AG04449 (cell line): Measurements from ENCODE around the gene DCTN3.

ENCODE experiments used
- CTCF ChIA-PET: fragments of 350-600 bp; formaldehyde crosslinking; extraction: SDS; loops from one replicate; lab custom pipeline; 2021; ENCODE audit warnings: antibody characterized with exemption; lab: Yijun Ruan, JAX
- POLR2A ChIA-PET: fragments of 400-600, 350-600 bp; formaldehyde crosslinking; extraction: SDS; loops from one replicate; lab custom pipeline; 2020; ENCODE audit warnings: antibody characterized with exemption, inconsistent platforms; lab: Yijun Ruan, JAX
- DNase-seq: peaks from one replicate; pipeline ENCODE4 v3.0.0-alpha.2; 2010; ENCODE audit warnings: low read depth, low spot score
- H3K4me3 ChIP-seq: 2 replicates; pipeline ENCODE4 v1.5.1; 2011; ENCODE audit warnings: low read depth, mild to moderate bottlenecking, control low read depth, low read length
- CTCF ChIP-seq: IDR thresholded peaks from one replicate; pipeline ENCODE4 v1.5.1; 2011; ENCODE audit warnings: mild to moderate bottlenecking, moderate library complexity, low read length, control low read depth, inconsistent platforms; ENCODE audit not compliant: insufficient read depth; ENCODE audit errors: missing control alignments

DCTN3 gene

DNA sequence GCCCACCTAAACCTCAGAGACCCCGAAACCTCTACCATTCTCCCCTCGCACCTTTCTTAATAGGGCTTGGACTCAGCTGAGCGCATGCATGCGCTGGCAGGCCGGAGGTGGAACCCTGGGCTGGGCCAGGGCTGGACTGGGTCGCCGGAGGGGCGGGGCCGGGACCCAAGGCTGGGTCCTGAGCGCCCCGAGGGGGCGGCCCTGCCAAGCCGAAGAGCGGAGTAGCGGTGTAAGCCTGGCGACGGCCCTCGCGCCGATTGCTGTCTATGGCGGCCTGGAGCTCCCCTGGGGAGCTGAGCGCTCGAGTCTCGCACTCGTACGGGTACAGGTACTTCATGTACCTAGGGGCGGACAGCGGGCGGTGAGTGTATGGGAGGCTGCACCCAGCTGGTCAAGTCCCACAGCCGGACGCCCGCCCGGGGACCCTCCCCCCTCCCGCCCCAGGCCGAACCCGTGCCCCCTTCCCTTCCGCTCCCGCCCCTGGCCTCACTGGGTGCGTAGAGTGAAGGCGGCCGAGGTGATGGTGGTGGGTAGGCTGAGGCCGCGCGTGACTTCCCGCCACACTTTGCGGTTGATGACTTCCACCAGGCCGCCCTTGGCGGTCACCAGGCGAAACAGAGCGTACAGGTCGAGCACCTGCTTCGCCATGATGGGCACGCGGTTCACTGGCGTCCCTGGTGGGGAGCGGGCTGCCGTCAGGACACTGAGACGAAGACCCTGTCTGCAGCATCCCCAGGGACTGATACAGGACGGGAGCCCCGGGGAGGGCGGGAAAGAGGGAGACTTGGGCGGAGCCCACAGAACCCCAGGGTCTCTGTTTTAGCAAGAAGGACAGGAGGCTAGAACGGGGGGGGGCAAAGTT lies 3.3 kb upstream of the DCTN3 start:
- no peak for DNase-seq
- no peak for TF ChIP-seq CTCF
- ChIA-PET POLR2A (no interaction called here), CTCF (interaction anchor here (1.2 to 5.3 kb wide), 3 partner anchors 11 to 79 kb away, joined by 3 to 138 read pairs (median 35); partner anchors contain the start of genes ARID3C, RPP25L and SIGMAR1)
- H3K4me3 ChIP-seq = no peak overlapping the region

GRCh38 chr9:34615132-34615531 lies 5.2 kb downstream of the DCTN3 start:
- CTCF ChIA-PET = interaction anchor here (0.8 to 8.6 kb wide), 7 partner anchors 10 to 169 kb away, joined by 3 to 274 read pairs (median 18); partner anchors contain the start of genes ARID3C and SIGMAR1
- no peak overlapping the region for H3K4me3 ChIP-seq
- POLR2A ChIA-PET = interaction anchor here (0.7 to 0.8 kb wide), 2 partner anchors 20 to 117 kb away, joined by 3 read pairs; no protein-coding TSS in a partner anchor
- TF ChIP-seq CTCF = no peak
- no peak for DNase-seq

- ChIA-PET CTCF (interaction anchor here (0.6 to 8.6 kb wide), 15 partner anchors 8 to 88 kb away, joined by 3 to 274 read pairs (median 5); partner anchors contain the start of genes ARID3C, DCTN3, GALT and IL11RA), POLR2A (no interaction called here)
- peak overlapping the region; percentile 86 for H3K4me3 ChIP-seq
- peak; percentile 88 for TF ChIP-seq CTCF
- no peak for DNase-seq
Observed at GRCh38 chr9:34612788-34613390, 7.4 kb downstream of the DCTN3 start.

- ChIA-PET CTCF (interaction anchor here (0.9 to 8.6 kb wide), 16 partner anchors 7 to 280 kb away, joined by 3 to 274 read pairs (median 4); partner anchors contain the start of genes ARID3C, CNTFR, DCTN3 and IL11RA), POLR2A (no interaction called here)
- peak within 1 kb of the TSS; percentile 86 for H3K4me3 ChIP-seq
- DNase-seq = no peak
- TF ChIP-seq CTCF = no peak
Observed at GRCh38 chr9:34611811-34612787, 8.2 kb downstream of the DCTN3 start, which contains the start of gene RPP25L. Gene RPP25L, minus strand, starts transcription at chr9:34612097. Its CDS starts 801 bp downstream, at chr9:34611296.

DNA sequence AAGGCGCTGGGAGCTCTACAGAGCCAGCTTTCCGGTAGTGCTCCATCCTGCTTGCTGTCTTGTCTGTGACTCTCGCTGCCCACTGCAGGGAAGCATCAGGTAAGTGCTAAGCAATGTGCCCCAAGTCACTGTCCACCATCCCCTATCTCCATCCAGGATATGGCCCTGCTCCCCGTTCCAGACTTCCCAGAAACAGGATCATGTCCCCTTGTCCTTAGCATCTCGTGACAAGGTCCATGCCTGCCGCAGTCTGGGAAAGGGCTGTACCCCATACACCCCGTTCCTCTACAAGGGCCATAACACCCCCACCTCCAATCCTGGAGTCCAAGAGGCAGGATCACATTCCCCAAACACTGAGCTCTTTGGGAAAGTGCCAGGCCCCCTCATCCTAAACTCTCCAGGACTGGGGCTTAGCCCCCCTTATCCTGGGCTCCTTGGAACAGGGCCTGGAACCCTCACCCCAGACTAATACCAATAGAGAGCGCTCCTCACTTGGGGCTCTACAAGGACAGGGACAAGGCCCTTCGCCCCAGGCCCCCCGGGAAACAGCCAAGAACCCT lies 9.0 kb downstream of the DCTN3 start:
- POLR2A ChIA-PET = no interaction called here
- CTCF ChIA-PET = interaction anchor here (0.9 to 8.6 kb wide), 15 partner anchors 9 to 279 kb away, joined by 3 to 274 read pairs (median 4); partner anchors contain the start of genes ARID3C, CNTFR, DCTN3 and IL11RA
- peak overlapping the region; percentile 86 for H3K4me3 ChIP-seq
- no peak for TF ChIP-seq CTCF
- DNase-seq = no peak
